Hepatocyte (in vitro differentiated cells): ENCODE results near the gene ABCB1. TPM values are rescaled to one million over a fixed set of nuclear protein-coding genes. Genes with fewer than 3 reads are reported as not detected.

ENCODE experiments used
- DNase-seq: peaks from one replicate; pipeline ENCODE4 v3.0.0-alpha.2; 2016; ENCODE audit warnings: low spot score
- H2AFZ ChIP-seq: fragments of 200-600 bp; sonication (generic); 2 replicates; pipeline ENCODE4 v1.6.0; 2016; ENCODE audit warnings: antibody characterized with exemption, mild to moderate bottlenecking
- H3K27ac ChIP-seq: fragments of 200-600 bp; sonication (generic); 2 replicates; pipeline ENCODE4 v1.5.1; 2016; ENCODE audit warnings: mild to moderate bottlenecking
- H3K27me3 ChIP-seq: fragments of 200-600 bp; sonication (generic); 2 replicates; pipeline ENCODE4 v1.6.1; 2016
- H3K36me3 ChIP-seq: fragments of 200-600 bp; sonication (generic); replicated peaks from 2 replicates; pipeline ENCODE4 v1.5.1; 2016; ENCODE audit warnings: low read depth; ENCODE audit not compliant: insufficient read depth
- H3K4me1 ChIP-seq: fragments of 200-600 bp; sonication (generic); 2 replicates; pipeline ENCODE4 v1.5.1; 2016; ENCODE audit warnings: mild to moderate bottlenecking, moderate library complexity; ENCODE audit not compliant: insufficient read depth
- H3K4me2 ChIP-seq: fragments of 200-600 bp; sonication (generic); 2 replicates; pipeline ENCODE4 v1.6.0; 2016
- H3K4me3 ChIP-seq: fragments of 200-600 bp; sonication (generic); 2 replicates; pipeline ENCODE4 v1.5.1; 2016; ENCODE audit warnings: mild to moderate bottlenecking
- H3K79me2 ChIP-seq: fragments of 200-600 bp; sonication (generic); 2 replicates; pipeline ENCODE4 v1.6.0; 2017; ENCODE audit warnings: mild to moderate bottlenecking
- H3K9me2 ChIP-seq: fragments of 200-600 bp; sonication (generic); replicated peaks from 2 replicates; pipeline ENCODE4 v1.6.0; 2017; ENCODE audit warnings: mild to moderate bottlenecking; ENCODE audit not compliant: insufficient read depth
- H3K9me3 ChIP-seq: fragments of 200-600 bp; sonication (generic); 2 replicates; pipeline ENCODE4 v1.5.1; 2016; ENCODE audit warnings: low read depth, mild to moderate bottlenecking
- H4K20me1 ChIP-seq: fragments of 200-600 bp; sonication (generic); 2 replicates; pipeline ENCODE4 v1.6.0; 2016; ENCODE audit warnings: mild to moderate bottlenecking; ENCODE audit not compliant: insufficient read depth, poor library complexity, severe bottlenecking
- CTCF ChIP-seq: fragments of 200-600 bp; sonication (generic); IDR thresholded peaks from 2 replicates; pipeline ENCODE4 v1.5.1; 2016; ENCODE audit warnings: antibody characterized with exemption, mild to moderate bottlenecking; ENCODE audit not compliant: poor library complexity
- EZH2 ChIP-seq: fragments of 200-600 bp; sonication (generic); IDR thresholded peaks from 2 replicates; pipeline ENCODE4 v1.6.1; 2016; ENCODE audit warnings: antibody characterized with exemption, mild to moderate bottlenecking, borderline replicate concordance
- EZH2phosphoT487 ChIP-seq: fragments of 200-600 bp; sonication (generic); IDR thresholded peaks from one replicate; pipeline ENCODE4 v1.6.1; 2018; ENCODE audit warnings: antibody characterized with exemption, mild to moderate bottlenecking, low read depth, moderate library complexity; ENCODE audit not compliant: unreplicated experiment, severe bottlenecking
- WGBS: methylation state at CpG from one replicate; pipeline ENCODE4 v1.1.6; 2016; ENCODE audit warnings: low lambda C conversion rate; ENCODE audit errors: missing lambda C conversion rate; 5-methylcytosine and 5-hydroxymethylcytosine counted together
- polyA plus RNA-seq: library from polyadenylated mRNA; unstranded; fragments of >200 nt; fragmentation: Nextera tagmentation; extraction: Ambion mirVana; gene quantifications from 2 replicates; pipeline ENCODE4 v1.2.1, GENCODE V29; 2016
- total RNA-seq: library from RNA; depleted of rRNA; stranded (reverse); fragments of >200 nt; gene quantifications from 2 replicates; pipeline ENCODE4 v1.2.3, GENCODE V29; 2014

Gene ABCB1
- 20.0 and 23.2 TPM in 2 replicates for total RNA-seq
- polyA plus RNA-seq, result 6.5 and 7.9 TPM in 2 replicates

- Histone ChIP-seq H3K27ac (no peak within 1 kb of the TSS), H3K4me3 (peak within 1 kb of the TSS; percentile 33), H3K27me3 (peaks cover 51% of the 10 kb centered on the region), H3K4me1 (no peaks in the 10 kb centered on the region), H3K4me2 (peak within 1 kb of the TSS; percentile 91), H4K20me1 (no peaks in the 10 kb centered on the region), H2AFZ (peak within 1 kb of the TSS; percentile 80), H3K9me3 (no peaks in the 10 kb centered on the region), H3K36me3 (no peaks in the 10 kb centered on the region), H3K9me2 (no peaks in the 10 kb centered on the region), H3K79me2 (no peaks in the 10 kb centered on the region)
- WGBS, result 5% methylated on average over 61 of the region's 61 CpGs
- TF ChIP-seq EZH2phosphoT487, result no peak
- TF ChIP-seq EZH2, result peak; percentile 81
- DNase-seq, result peak; percentile 64
Observed at GRCh38 chr7:87600130-87601124, at the start of gene ABCB1. Gene ABCB1, minus strand, starts transcription at chr7:87600884. Its CDS starts 700 bp downstream, at chr7:87600184.

GRCh38 chr7:87648316-87648715 is 47.6 kb upstream of the ABCB1 start:
- WGBS, result 92% methylated on average over 1 of the region's 1 CpG
- H3K27me3 ChIP-seq, result no peaks in the 10 kb centered on the region
- no peaks in the 10 kb centered on the region for H3K9me2 ChIP-seq
- H3K9me3 ChIP-seq, result no peaks in the 10 kb centered on the region
- H4K20me1 ChIP-seq, result no peaks in the 10 kb centered on the region
- H2AFZ ChIP-seq, result no peak overlapping the region
- no peak for DNase-seq
- no peaks in the 10 kb centered on the region for H3K4me1 ChIP-seq
- no peak overlapping the region for H3K27ac ChIP-seq
- H3K79me2 ChIP-seq, result no peaks in the 10 kb centered on the region
- TF ChIP-seq EZH2phosphoT487 (no peak), CTCF (no peak), EZH2 (no peak)
- H3K36me3 ChIP-seq, result no peaks in the 10 kb centered on the region
- no peak overlapping the region for H3K4me3 ChIP-seq
- H3K4me2 ChIP-seq, result no peak overlapping the region

DNA sequence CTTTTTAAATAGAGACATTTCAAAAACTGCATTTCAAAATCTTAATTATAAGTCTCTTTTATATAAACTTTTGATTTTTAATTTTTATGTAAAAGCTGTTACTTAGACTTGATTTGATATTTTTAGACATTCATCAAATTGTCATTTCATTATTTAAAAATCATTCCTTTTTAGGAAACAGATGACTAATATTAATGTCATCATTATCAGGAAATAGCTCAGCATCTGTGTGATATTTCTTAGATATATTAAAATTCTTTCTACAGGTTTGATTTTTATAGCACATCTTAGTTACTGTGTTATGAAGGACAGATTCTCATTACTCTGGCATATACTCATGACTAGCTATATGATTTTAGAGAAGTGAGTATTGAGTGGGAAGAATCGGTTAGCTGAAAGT is 44.8 kb upstream of the ABCB1 start:
- H3K4me1 ChIP-seq, result no peaks in the 10 kb centered on the region
- H3K9me2 ChIP-seq, result no peaks in the 10 kb centered on the region
- H3K4me2 ChIP-seq, result no peak overlapping the region
- DNase-seq, result no peak
- no peak overlapping the region for H3K27ac ChIP-seq
- no peaks in the 10 kb centered on the region for H3K27me3 ChIP-seq
- H3K79me2 ChIP-seq, result no peaks in the 10 kb centered on the region
- H2AFZ ChIP-seq, result no peak overlapping the region
- H3K36me3 ChIP-seq, result no peaks in the 10 kb centered on the region
- H3K9me3 ChIP-seq, result no peaks in the 10 kb centered on the region
- TF ChIP-seq EZH2phosphoT487 (no peak), CTCF (no peak), EZH2 (no peak)
- WGBS, result 98% methylated on average over 1 of the region's 1 CpG
- no peak overlapping the region for H3K4me3 ChIP-seq
- no peaks in the 10 kb centered on the region for H4K20me1 ChIP-seq

- Histone ChIP-seq H3K9me3 (no peaks in the 10 kb centered on the region), H3K9me2 (no peaks in the 10 kb centered on the region), H3K4me1 (no peaks in the 10 kb centered on the region), H2AFZ (no peak overlapping the region), H3K27ac (no peak overlapping the region), H3K4me3 (no peak overlapping the region), H3K36me3 (no peaks in the 10 kb centered on the region), H3K27me3 (no peaks in the 10 kb centered on the region), H3K4me2 (no peak overlapping the region), H3K79me2 (no peaks in the 10 kb centered on the region), H4K20me1 (no peaks in the 10 kb centered on the region)
- no peak for DNase-seq
- WGBS, result 93% methylated on average over 1 of the region's 1 CpG
- TF ChIP-seq EZH2phosphoT487 (no peak), EZH2 (no peak), CTCF (no peak)
Observed at GRCh38 chr7:87635921-87636320, 35.2 kb upstream of the ABCB1 start.
